HCT116 (cell line): ENCODE results near the gene MTG2. TPM values are rescaled to one million over a fixed set of nuclear protein-coding genes. Genes with fewer than 3 reads are reported as not detected.

ENCODE experiments used
- ATAC-seq: fragments of 200-7000 bp; cut with Tn5 transposase; 2 replicates; pipeline ENCODE4 v1.9.1; 2020; ENCODE audit warnings: mild to moderate bottlenecking, moderate library complexity
- BruUV-seq: library from RNA; stranded (reverse); fragments of 400-500 nt; replicated peaks from 2 replicates; lab custom pipeline; 2021; lab: Mats Ljungman, UMichigan
- CTCF ChIA-PET: fragments of 300-600 bp; sonication (Branson Sonifier 250); formaldehyde crosslinking; loops from one replicate; lab custom pipeline; 2021; ENCODE audit warnings: antibody characterized with exemption; lab: Charles Lee
- POLR2A ChIA-PET: fragments of 300-600, 350-600 bp; sonication (Branson Sonifier 250); formaldehyde crosslinking; loops from one replicate; lab custom pipeline; 2021; ENCODE audit warnings: antibody characterized with exemption; lab: Charles Lee
- RAD21 ChIA-PET, 2 experiments: fragments of 300-600 bp; sonication (Branson Sonifier 250); formaldehyde crosslinking; loops; one replicate each; lab custom pipeline; 2023; ENCODE audit warnings: low total read pairs in 2 of 2; ENCODE audit not compliant: uncharacterized antibody in 2 of 2, unreplicated experiment in 2 of 2, low non-redundant PET in 1 of 2; lab: Charles Lee
- DNase-seq: peaks from one replicate; pipeline ENCODE4 v3.0.0-alpha.2; 2010; ENCODE audit warnings: low read depth, low spot score
- H2AFZ ChIP-seq: fragments of 200-600 bp; shearing (Covaris generic), sonication (generic); 2 replicates; pipeline ENCODE4 v1.6.1; 2017; ENCODE audit warnings: low read depth, mixed run types, mixed read lengths, antibody characterized with exemption, low read length; ENCODE audit not compliant: poor library complexity, severe bottlenecking
- H3K27ac ChIP-seq: 2 replicates; pipeline ENCODE4 v1.5.1; 2012; ENCODE audit warnings: low read depth, low read length
- H3K27me3 ChIP-seq: fragments of 200-600 bp; sonication (generic); 2 replicates; pipeline ENCODE4 v1.6.1; 2016; ENCODE audit warnings: mixed run types, low read length, mixed read lengths; ENCODE audit not compliant: insufficient read depth
- H3K36me3 ChIP-seq, 2 experiments: fragments of 200-500 bp in 1 of 2; fragments of 200-600 bp in 1 of 2; sonication (Bioruptor generic) in 1 of 2; sonication (generic) in 1 of 2; 2 replicates each; pipeline versions ENCODE4 v1.5.1 to v1.6.1; 2014 to 2016; ENCODE audit warnings: low read length in 2 of 2, inconsistent platforms in 1 of 2, mixed read lengths in 1 of 2, mixed run types in 1 of 2; ENCODE audit not compliant: insufficient read depth in 2 of 2, control insufficient read depth in 1 of 2
- H3K4me1 ChIP-seq, 2 experiments: fragments of 200-600 bp in 1 of 2; sonication (generic) in 1 of 2; 2 replicates each; pipeline versions ENCODE4 v1.5.1 to v1.6.1; 2012 to 2017; ENCODE audit warnings: low read length in 2 of 2, inconsistent platforms in 1 of 2, mild to moderate bottlenecking in 1 of 2, mixed read lengths in 1 of 2, mixed run types in 1 of 2, moderate library complexity in 1 of 2; ENCODE audit not compliant: insufficient read depth in 2 of 2, control insufficient read depth in 1 of 2
- H3K4me2 ChIP-seq: fragments of 200-600 bp; sonication (generic); 2 replicates; pipeline ENCODE4 v1.6.1; 2017; ENCODE audit warnings: mixed run types, low read length, mixed read lengths
- H3K4me3 ChIP-seq, 2 experiments: fragments of 200-600 bp in 1 of 2; sonication (generic) in 1 of 2; replicated peaks in 1 of 2; 2 replicates each; pipeline ENCODE4 v1.5.1; 2011 to 2016; ENCODE audit warnings: low read length in 2 of 2, control low read depth in 1 of 2, low read depth in 1 of 2, mild to moderate bottlenecking in 1 of 2, mixed read lengths in 1 of 2, mixed run types in 1 of 2
- H3K79me2 ChIP-seq: fragments of 200-600 bp; sonication (generic); 2 replicates; pipeline ENCODE4 v1.6.1; 2017; ENCODE audit warnings: mild to moderate bottlenecking, mixed run types, low read length, moderate library complexity, mixed read lengths; ENCODE audit not compliant: insufficient read depth
- H3K9ac ChIP-seq: fragments of 200-600 bp; sonication (generic); 2 replicates; pipeline ENCODE4 v1.6.1; 2016; ENCODE audit warnings: low read length, mixed read lengths
- H3K9me2 ChIP-seq: fragments of 200-600 bp; sonication (generic), shearing (Covaris generic); 2 replicates; pipeline ENCODE4 v1.6.1; 2017; ENCODE audit warnings: mixed run types, mild to moderate bottlenecking, moderate library complexity; ENCODE audit not compliant: insufficient read depth
- H3K9me3 ChIP-seq, 2 experiments: fragments of 200-500 bp in 1 of 2; fragments of 200-600 bp in 1 of 2; sonication (Bioruptor generic) in 1 of 2; sonication (generic) in 1 of 2; 2 replicates each; pipeline ENCODE4 v1.6.1; 2014 to 2017; ENCODE audit warnings: low read length in 2 of 2, mixed read lengths in 2 of 2, inconsistent platforms in 1 of 2, low read depth in 1 of 2, mild to moderate bottlenecking in 1 of 2, mixed run types in 1 of 2, moderate library complexity in 1 of 2; ENCODE audit not compliant: control insufficient read depth in 1 of 2, insufficient read depth in 1 of 2
- H4K20me1 ChIP-seq: fragments of 200-600 bp; sonication (generic), shearing (Covaris generic); 2 replicates; pipeline ENCODE4 v1.6.1; 2017; ENCODE audit warnings: mixed run types, mild to moderate bottlenecking, moderate library complexity; ENCODE audit not compliant: insufficient read depth
- CBX3 ChIP-seq: IDR thresholded peaks from 2 replicates; pipeline ENCODE4 v1.6.1; 2012; ENCODE audit warnings: low read depth
- POLR2A ChIP-seq: IDR thresholded peaks from 2 replicates; pipeline ENCODE4 v1.7.0; 2011; ENCODE audit warnings: borderline replicate concordance; ENCODE audit not compliant: insufficient read depth, insufficient read length; ENCODE audit errors: extremely low read depth
- RAD21 ChIP-seq: IDR thresholded peaks from 2 replicates; pipeline ENCODE4 v1.6.1; 2012; ENCODE audit warnings: low read depth, mild to moderate bottlenecking
- REST ChIP-seq: IDR thresholded peaks from 2 replicates; pipeline ENCODE4 v1.6.1; 2012; ENCODE audit warnings: low read depth
- ZNF274 ChIP-seq: fragments of 200-500 bp; sonication (Bioruptor generic); IDR thresholded peaks from 2 replicates; pipeline ENCODE4 v1.6.1; 2014; ENCODE audit warnings: mild to moderate bottlenecking, low read depth, low read length, inconsistent platforms
- intact Hi-C: fragments of 100-400 bp; cut with micrococcal nuclease; formaldehyde crosslinking; loops from 2 replicates; pipeline ENCODE4 v1.10.0; 2022
- total RNA-seq: library from RNA; stranded (reverse); gene quantifications from one replicate; pipeline ENCODE4 v1.2.1, GENCODE V29; 2021; ENCODE audit not compliant: unreplicated experiment
- TF ChIP-seq, protein P1 (sequence below): IDR thresholded peaks from 2 replicates; pipeline ENCODE4 v1.6.1; 2012

The MTG2 gene
- total RNA-seq, 1 experiment from 2014 or later, result 43.3 TPM

GRCh38 chr20:62239278-62239879 lies 56.6 kb downstream of the MTG2 start:
- peaks cover 5 to 24% of the 10 kb centered on the region in 2 experiments; a peak in 3 of 4 replicates for H3K4me1 ChIP-seq
- peak overlapping the region; percentile 93 for H3K4me2 ChIP-seq
- no peaks in the 10 kb centered on the region for H3K36me3 ChIP-seq
- H3K9ac ChIP-seq, result peak overlapping the region; percentile 76
- H3K79me2 ChIP-seq, result peaks cover 22% of the 10 kb centered on the region
- H3K27me3 ChIP-seq, result no peaks in the 10 kb centered on the region
- ATAC-seq (no peak), DNase-seq (no peak)
- ChIA-PET RAD21 (no interaction called here), CTCF (no interaction called here), POLR2A (no interaction called here)
- TF ChIP-seq ZNF274 (no peak), RAD21 (no peak), CBX3 (no peak), REST (no peak), POLR2A (no peak)
- TF ChIP-seq, protein P1, sequence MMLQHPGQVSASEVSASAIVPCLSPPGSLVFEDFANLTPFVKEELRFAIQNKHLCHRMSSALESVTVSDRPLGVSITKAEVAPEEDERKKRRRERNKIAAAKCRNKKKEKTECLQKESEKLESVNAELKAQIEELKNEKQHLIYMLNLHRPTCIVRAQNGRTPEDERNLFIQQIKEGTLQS, result no peak
- peak overlapping the region; percentile 46; the same call in 1 of the 2 replicates for H3K27ac ChIP-seq
- H3K9me2 ChIP-seq, result no peaks in the 10 kb centered on the region
- no peaks in the 10 kb centered on the region for H3K9me3 ChIP-seq
- BruUV-seq, result no TSS peak
- intact Hi-C loops, result no loop called here
- no peak overlapping the region for H2AFZ ChIP-seq
- H3K4me3 ChIP-seq, result peak overlapping the region; percentile 63 to 80
- no peaks in the 10 kb centered on the region for H4K20me1 ChIP-seq
